ENCODE results near the gene CD300LF. TPM values are rescaled to one million over a fixed set of nuclear protein-coding genes. Genes with fewer than 3 reads are reported as not detected.

CD300LF gene
- total RNA-seq, 1 experiment from 2014 or later = 0.13 TPM

- in situ Hi-C loops (cut with HindIII; ENCODE audit: low pct_unique_long_range_greater_than_20kb, low sequenced_read_pairs) = no loop called here
- DNase-seq (ENCODE audit: low read depth, low spot score) = no peak
Measured at GRCh38 chr17:74678541-74678940, 34.2 kb downstream of the CD300LF start.

DNA sequence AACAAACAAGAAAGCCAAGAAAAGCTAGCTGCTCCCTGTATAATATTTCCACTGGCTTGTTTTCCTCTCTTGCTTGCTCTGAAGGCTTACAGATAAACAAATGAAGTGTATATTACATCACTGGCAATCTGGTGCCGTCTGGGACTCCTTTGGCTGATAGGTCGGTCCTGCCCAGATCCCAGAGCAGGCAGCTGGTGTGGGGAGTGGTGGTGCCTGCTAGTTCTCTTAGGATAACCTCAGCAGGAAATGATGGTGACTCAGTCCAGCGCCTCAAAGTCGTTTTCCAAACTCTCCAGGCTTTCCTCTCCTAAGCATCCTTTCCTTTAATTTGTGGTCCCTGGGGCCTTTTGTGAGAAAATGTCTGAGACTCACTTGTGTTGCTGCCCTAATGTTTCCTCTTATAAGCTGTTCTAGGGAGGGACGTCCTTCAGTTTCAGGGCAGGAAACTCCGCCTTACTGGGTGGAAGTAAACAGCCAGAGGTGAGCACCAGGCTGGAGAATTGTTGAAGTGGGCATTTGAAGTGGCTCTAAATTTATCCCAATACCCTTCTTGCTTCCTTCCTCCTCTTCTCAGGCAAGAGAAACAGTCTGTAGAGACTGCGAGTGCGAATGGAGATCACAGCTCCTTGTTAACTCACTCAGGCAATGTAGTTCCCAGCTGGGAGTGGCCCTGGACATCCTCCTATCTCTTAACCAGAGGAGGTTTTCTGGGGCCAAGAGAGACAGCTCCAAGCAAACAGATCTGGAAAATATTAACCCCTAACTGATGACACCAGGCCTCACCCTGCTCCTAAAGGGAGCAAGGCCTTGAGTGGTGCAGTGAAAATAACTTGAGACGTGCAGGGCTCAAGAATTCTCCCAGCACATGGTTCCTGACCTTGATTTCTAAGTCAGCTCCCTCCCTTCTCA lies 34.9 kb downstream of the CD300LF start:
- in situ Hi-C loops (cut with HindIII; ENCODE audit: low pct_unique_long_range_greater_than_20kb, low sequenced_read_pairs) = no loop called here
- no peak for DNase-seq (ENCODE audit: low read depth, low spot score)

GRCh38 chr17:74671031-74671771 lies 41.5 kb downstream of the CD300LF start:
- in situ Hi-C loops (cut with HindIII; ENCODE audit: low pct_unique_long_range_greater_than_20kb, low sequenced_read_pairs) = no loop called here
- DNase-seq (ENCODE audit: low read depth, low spot score) = peak; percentile 78

GRCh38 chr17:74670329-74670728 lies 42.4 kb downstream of the CD300LF start:
- DNase-seq (ENCODE audit: low read depth, low spot score) = no peak
- in situ Hi-C loops (cut with HindIII; ENCODE audit: low pct_unique_long_range_greater_than_20kb, low sequenced_read_pairs) = no loop called here

GRCh38 chr17:74663561-74663960 lies 49.2 kb downstream of the CD300LF start:
- in situ Hi-C loops (cut with HindIII; ENCODE audit: low pct_unique_long_range_greater_than_20kb, low sequenced_read_pairs) = no loop called here
- no peak for DNase-seq (ENCODE audit: low read depth, low spot score)

- in situ Hi-C loops (cut with HindIII; ENCODE audit: low pct_unique_long_range_greater_than_20kb, low sequenced_read_pairs) = no loop called here
- no peak for DNase-seq (ENCODE audit: low read depth, low spot score)
Measured at GRCh38 chr17:74659889-74660288, 52.8 kb downstream of the CD300LF start.

DNA sequence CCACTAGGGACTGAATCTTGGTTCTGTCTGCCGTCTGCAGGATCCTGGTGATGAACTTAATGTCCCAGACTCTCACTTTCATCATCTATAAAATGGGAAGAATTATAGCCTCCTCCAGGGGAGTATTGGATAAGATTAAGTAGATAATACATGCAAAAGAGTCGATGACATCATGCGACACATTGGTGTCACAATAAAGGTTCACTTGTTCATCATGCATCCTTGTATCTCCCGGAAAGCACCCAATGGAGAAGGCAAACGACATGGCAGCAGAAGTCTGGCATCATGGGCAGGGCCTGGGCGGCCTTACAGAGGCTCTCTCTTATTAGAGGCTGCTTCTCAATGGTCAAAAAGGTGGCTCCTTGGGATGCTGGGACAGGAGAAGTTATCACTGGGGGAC lies 54.1 kb downstream of the CD300LF start:
- in situ Hi-C loops (cut with HindIII; ENCODE audit: low pct_unique_long_range_greater_than_20kb, low sequenced_read_pairs) = no loop called here
- DNase-seq (ENCODE audit: low read depth, low spot score) = no peak

- no peak for DNase-seq (ENCODE audit: low read depth, low spot score)
- in situ Hi-C loops (cut with HindIII; ENCODE audit: low pct_unique_long_range_greater_than_20kb, low sequenced_read_pairs) = no loop called here
Measured at GRCh38 chr17:74654742-74655141, 58.0 kb downstream of the CD300LF start.

DNA sequence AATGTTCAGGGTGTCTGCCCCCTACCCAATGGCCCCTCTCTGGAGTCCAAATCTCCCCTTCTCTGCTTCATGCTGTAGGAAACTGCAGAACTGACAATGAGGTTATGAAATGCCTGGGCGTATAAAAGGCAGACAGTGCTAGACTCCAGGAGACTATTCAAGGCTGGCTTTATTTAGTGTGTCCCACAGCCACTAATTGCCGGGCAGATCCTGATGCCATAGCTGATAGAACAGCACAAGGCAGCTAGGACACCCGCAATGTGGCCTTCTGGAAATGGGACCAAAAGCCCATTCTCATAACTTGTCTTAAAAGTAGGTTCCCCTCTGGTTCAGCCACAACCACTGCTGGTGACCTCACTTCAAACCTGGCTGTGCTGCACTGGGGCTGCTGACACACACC lies 60.7 kb downstream of the CD300LF start:
- in situ Hi-C loops (cut with HindIII; ENCODE audit: low pct_unique_long_range_greater_than_20kb, low sequenced_read_pairs) = no loop called here
- DNase-seq (ENCODE audit: low read depth, low spot score) = no peak

- in situ Hi-C loops (cut with HindIII; ENCODE audit: low pct_unique_long_range_greater_than_20kb, low sequenced_read_pairs) = no loop called here
Measured at GRCh38 chr17:74649909-74650308, 62.8 kb downstream of the CD300LF start.

DNA sequence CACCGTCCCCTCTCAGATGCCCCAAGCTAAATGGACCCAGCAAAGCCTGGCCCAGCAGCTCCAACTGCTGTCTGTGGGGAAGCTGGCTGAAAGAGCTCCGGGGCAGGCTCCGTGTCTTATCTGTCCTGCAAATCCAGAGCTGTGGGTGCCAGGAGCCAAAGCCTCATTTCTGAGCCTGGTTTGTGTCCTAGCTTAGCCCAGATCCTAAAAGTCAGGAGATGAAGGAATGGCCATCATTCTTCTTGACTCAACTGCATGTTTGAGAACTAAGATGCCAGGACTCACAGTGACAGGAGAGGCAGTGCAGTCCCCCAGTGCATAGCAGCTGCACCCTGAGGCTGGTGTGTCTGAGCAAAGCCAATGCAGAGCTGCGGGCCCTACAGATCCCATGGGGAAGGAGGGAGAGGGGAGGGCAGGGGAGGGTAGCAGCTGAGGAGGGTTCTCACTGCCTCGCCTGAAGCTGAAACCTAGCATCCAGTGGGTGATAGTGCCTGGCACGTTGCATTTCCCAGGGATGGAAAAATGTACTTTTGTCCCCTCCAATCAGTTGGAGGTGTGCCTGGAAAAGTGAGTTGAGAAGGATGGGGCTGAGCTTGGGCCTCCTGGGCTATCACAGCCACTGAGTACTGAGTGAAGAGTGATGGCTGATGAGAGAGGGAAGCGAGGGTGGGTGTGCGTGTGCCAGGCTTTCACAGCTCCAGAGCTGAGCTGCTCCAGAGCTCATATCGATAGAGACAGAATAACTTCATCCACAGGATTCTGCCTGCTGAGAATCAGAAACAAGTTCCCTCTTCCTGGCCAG lies 64.7 kb downstream of the CD300LF start:
- no peak for DNase-seq (ENCODE audit: low read depth, low spot score)
- in situ Hi-C loops (cut with HindIII; ENCODE audit: low pct_unique_long_range_greater_than_20kb, low sequenced_read_pairs) = no loop called here

More at GRCh38 chr17:74649909-74650308, 62.8 kb downstream of the CD300LF start:
- no peak for DNase-seq (ENCODE audit: low read depth, low spot score)

- peak; percentile 91 for DNase-seq (ENCODE audit: low read depth, low spot score)
- in situ Hi-C loops (cut with HindIII; ENCODE audit: low pct_unique_long_range_greater_than_20kb, low sequenced_read_pairs) = no loop called here
Measured at GRCh38 chr17:74646231-74646630, 66.5 kb downstream of the CD300LF start.

- DNase-seq (ENCODE audit: low read depth, low spot score) = no peak
- in situ Hi-C loops (cut with HindIII; ENCODE audit: low pct_unique_long_range_greater_than_20kb, low sequenced_read_pairs) = no loop called here
Measured at GRCh38 chr17:74645010-74645409, 67.7 kb downstream of the CD300LF start.

- no peak for DNase-seq (ENCODE audit: low read depth, low spot score)
- in situ Hi-C loops (cut with HindIII; ENCODE audit: low pct_unique_long_range_greater_than_20kb, low sequenced_read_pairs) = no loop called here
Measured at GRCh38 chr17:74644419-74644818, 68.3 kb downstream of the CD300LF start.

Other genes with a start within 250 kb of the CD300LF start
- gene CD300A, start 246.3 kb downstream of the CD300LF start, total RNA-seq (2014; rRNA removed; shearing (Covaris generic)) = not detected in 2 replicates
- gene CD300LB, start 181.4 kb downstream of the CD300LF start, total RNA-seq (2014; rRNA removed; shearing (Covaris generic)) = not detected in 2 replicates
- gene CD300C, start 166.8 kb downstream of the CD300LF start, total RNA-seq (2014; rRNA removed; shearing (Covaris generic)) = 0.26 TPM in 1 of 2 replicates, not detected in the other
- not detected in 2 replicates for gene CD300H, start 145.4 kb downstream of the CD300LF start, total RNA-seq (2014; rRNA removed; shearing (Covaris generic))
- not detected in 2 replicates for gene CD300LD, start 120.6 kb downstream of the CD300LF start, total RNA-seq (2014; rRNA removed; shearing (Covaris generic))
- not detected in 2 replicates for gene CD300E, start 89.2 kb downstream of the CD300LF start, total RNA-seq (2014; rRNA removed; shearing (Covaris generic))
- 0.40 and 0.66 TPM in 2 replicates for gene RAB37, start 24.3 kb upstream of the CD300LF start, total RNA-seq (2014; rRNA removed; shearing (Covaris generic))
- gene NHERF1, start 35.7 kb upstream of the CD300LF start, total RNA-seq (2014; rRNA removed; shearing (Covaris generic)) = 43.2 and 45.6 TPM in 2 replicates
- gene NAT9, start 63.4 kb upstream of the CD300LF start, total RNA-seq (2014; rRNA removed; shearing (Covaris generic)) = 51.4 and 61.0 TPM in 2 replicates
- 0.40 TPM in 1 of 2 replicates, not detected in the other for gene GRIN2C, start 147.0 kb upstream of the CD300LF start, total RNA-seq (2014; rRNA removed; shearing (Covaris generic))
- gene FDXR, start 160.1 kb upstream of the CD300LF start, total RNA-seq (2014; rRNA removed; shearing (Covaris generic)) = 42.4 and 48.1 TPM in 2 replicates
- not detected in 2 replicates for gene FADS6, start 180.7 kb upstream of the CD300LF start, total RNA-seq (2014; rRNA removed; shearing (Covaris generic))
- gene USH1G, start 210.3 kb upstream of the CD300LF start, total RNA-seq (2014; rRNA removed; shearing (Covaris generic)) = not detected in 2 replicates
- not detected in 2 replicates for gene OTOP2, start 211.3 kb upstream of the CD300LF start, total RNA-seq (2014; rRNA removed; shearing (Covaris generic))
- gene OTOP3, start 223.0 kb upstream of the CD300LF start, total RNA-seq (2014; rRNA removed; shearing (Covaris generic)) = not detected in 2 replicates

Data from SK-MEL-5 (cell line).